ENCODE data around the gene RTP4.
A peak's percentile ranks its signal among the peaks of the same experiment; 100 is the strongest.
"Not testable (repeated sequence)": the region's sequence is repeated elsewhere in the genome, so short reads cannot be mapped to it uniquely, and the experiment has no call there.

Gene RTP4

GRCh38 chr3:187375581-187375980, 7.4 kb downstream of the RTP4 start:
- no peak for DNase-seq

GRCh38 chr3:187377842-187378241, 9.7 kb downstream of the RTP4 start:
- no peak for DNase-seq

- no peak for DNase-seq
Observed at GRCh38 chr3:187382609-187383151, 14.5 kb downstream of the RTP4 start.

- DNase-seq: no peak
Observed at GRCh38 chr3:187383246-187383645, 15.1 kb downstream of the RTP4 start.

- DNase-seq: no peak
Observed at GRCh38 chr3:187385296-187385695, 17.1 kb downstream of the RTP4 start.

GRCh38 chr3:187396661-187397060, 28.5 kb downstream of the RTP4 start:
- DNase-seq: no peak

- DNase-seq: no peak
Observed at GRCh38 chr3:187398955-187399354, 30.8 kb downstream of the RTP4 start.

GRCh38 chr3:187400756-187401155, 32.6 kb downstream of the RTP4 start:
- no peak for DNase-seq

GRCh38 chr3:187401856-187402255, 33.7 kb downstream of the RTP4 start:
- no peak for DNase-seq

- DNase-seq: peak in 1 of 2 donors; percentile 0
Observed at GRCh38 chr3:187403768-187404288, 35.6 kb downstream of the RTP4 start.

- DNase-seq: no peak
Observed at GRCh38 chr3:187406927-187407326, 38.7 kb downstream of the RTP4 start.

GRCh38 chr3:187411991-187412781, 44.0 kb downstream of the RTP4 start:
- not testable (repeated sequence) for DNase-seq
